ENCODE results near the gene GNPTAB. TPM values are rescaled to one million over a fixed set of nuclear protein-coding genes. Genes with fewer than 3 reads are reported as not detected.

The GNPTAB gene
- total and polyA plus RNA-seq, 2 of the 8 experiments (the other 6 are each of a cell fraction or from before 2014, with no cell fraction given): 21.5 to 51.3 TPM

DNA sequence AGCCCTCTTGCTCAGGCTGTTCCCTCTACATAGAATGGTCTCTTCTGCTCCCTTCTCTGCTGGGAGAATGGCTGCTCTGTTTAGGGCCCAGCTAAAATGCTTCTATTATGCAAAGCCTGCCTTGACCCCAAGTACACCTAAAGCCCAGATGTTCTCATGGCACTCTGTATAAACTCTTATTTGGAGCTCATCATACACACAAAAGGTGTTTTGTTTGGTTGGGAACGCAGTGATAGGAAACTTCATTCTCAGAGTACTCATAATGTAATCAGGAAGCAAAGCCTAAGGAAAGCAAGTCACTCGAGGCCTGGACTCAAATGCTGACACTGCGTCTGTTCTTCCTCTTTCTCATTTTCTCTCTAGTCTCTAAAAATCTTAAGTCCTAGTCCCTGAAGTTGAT lies 53.3 kb downstream of the GNPTAB start:
- H3K18ac ChIP-seq (ENCODE audit: extremely low read depth, low read length): no peak overlapping the region
- H3K27ac ChIP-seq (ENCODE audit: low read depth, low read length): no peak overlapping the region
- H2BK12ac ChIP-seq (ENCODE audit: low read depth, low read length): no peak overlapping the region
- POLR2A ChIA-PET (ENCODE audit: partially characterized antibody): no interaction called here
- no peak for FAIRE-seq
- H3K23ac ChIP-seq (ENCODE audit: insufficient read length): no peak overlapping the region
- no peak overlapping the region for H3K9ac ChIP-seq (replicated peaks in 1 of 4; ENCODE audit: extremely low read depth in 1 of 4, low read depth in 3 of 4, low read length in 3 of 4)
- no peak for DNase-seq (ENCODE audit: low read depth in 1 of 2, low spot score in 2 of 2)
- 96% methylated on average over 3 of the region's 3 CpGs; no CpG with 5 or more reads in 1 of the 2 experiments for WGBS, 2 experiments (ENCODE audit: extremely low coverage in 1 of 2, insufficient coverage in 1 of 2, insufficient read length in 1 of 2, insufficient replicate concordance in 2 of 2, low coverage in 1 of 2, low lambda C conversion rate in 2 of 2, missing lambda C conversion rate in 1 of 2)
- H3K4me2 ChIP-seq (ENCODE audit: insufficient read depth in 1 of 2, low read depth in 2 of 2, low read length in 2 of 2): no peak overlapping the region
- no peaks in the 10 kb centered on the region for H3K79me1 ChIP-seq (ENCODE audit: low read depth, low read length)
- no peak overlapping the region for H3K56ac ChIP-seq (replicated peaks; ENCODE audit: insufficient read length, low read depth, low read length)
- no peak overlapping the region for H3K4me3 ChIP-seq (ENCODE audit: extremely low read depth in 1 of 4, insufficient read depth in 2 of 4, low read depth in 3 of 4, low read length in 4 of 4)
- no peak overlapping the region for H2AK5ac ChIP-seq (ENCODE audit: low read depth, low read length)
- H2BK5ac ChIP-seq (ENCODE audit: low read depth, low read length): no peak overlapping the region
- H3K79me2 ChIP-seq (ENCODE audit: control insufficient read depth in 1 of 2, insufficient read depth in 2 of 2, low read length in 2 of 2): no peaks in the 10 kb centered on the region
- no peak overlapping the region for H3K14ac ChIP-seq (ENCODE audit: insufficient read length)
- CTCF ChIA-PET (ENCODE audit: partially characterized antibody): interaction anchor here (0.8 to 5.7 kb wide), 10 partner anchors 10 to 1039 kb away, joined by 3 to 58 read pairs (median 5); partner anchors contain the start of gene GNPTAB
- no peaks in the 10 kb centered on the region for H3K23me2 ChIP-seq (ENCODE audit: low read depth, low read length)
- H3K4ac ChIP-seq (replicated peaks; ENCODE audit: insufficient read length, low read depth, low read length): no peak overlapping the region
- no peak overlapping the region for H2BK20ac ChIP-seq (ENCODE audit: low read length)
- H3K27me3 ChIP-seq (replicated peaks in 1 of 4; ENCODE audit: control insufficient read depth in 3 of 4, extremely low read depth in 1 of 4, insufficient read depth in 3 of 4, low read length in 3 of 4): no peaks in the 10 kb centered on the region
- H2BK15ac ChIP-seq (ENCODE audit: low read length): no peak overlapping the region
- no peak overlapping the region for H2AFZ ChIP-seq (ENCODE audit: low read length)
- H3K36me3 ChIP-seq (ENCODE audit: control insufficient read depth in 2 of 4, insufficient read depth in 4 of 4, low read length in 3 of 4): peaks cover 0 to 39% (median 12%) of the 10 kb centered on the region in 4 experiments; a peak in 6 of 8 replicates
- no peaks in the 10 kb centered on the region for H3K4me1 ChIP-seq (replicated peaks in 1 of 4; ENCODE audit: control insufficient read depth in 3 of 4, insufficient read depth in 4 of 4, low read length in 3 of 4)
- H2BK120ac ChIP-seq (replicated peaks; ENCODE audit: low read depth, low read length): no peak overlapping the region
- H3K9me3 ChIP-seq (ENCODE audit: insufficient read depth in 2 of 2, low read depth in 1 of 2, low read length in 1 of 2): no peaks in the 10 kb centered on the region
- no peaks in the 10 kb centered on the region for H4K20me1 ChIP-seq (replicated peaks in 1 of 2; ENCODE audit: control insufficient read depth in 1 of 2, insufficient read depth in 2 of 2, low read length in 2 of 2)
- no peak overlapping the region for H4K5ac ChIP-seq (ENCODE audit: insufficient read length, low read depth, low read length)
- no peak overlapping the region for H4K8ac ChIP-seq (ENCODE audit: extremely low read depth, insufficient read depth, low read length)
- no peak overlapping the region for H4K91ac ChIP-seq (replicated peaks; ENCODE audit: insufficient read length, low read length)
- TF ChIP-seq RBBP5 (IDR thresholded peaks at IDR 0.05; ENCODE audit: borderline replicate concordance, low read depth, low read length): no peak
- no peak for TF ChIP-seq HDAC6 (IDR thresholded peaks at IDR 0.05; ENCODE audit: low read depth, low read length)
- no peak for TF ChIP-seq KDM1A (IDR thresholded peaks at IDR 0.05; ENCODE audit: borderline replicate concordance, low read length)
- TF ChIP-seq POLR2A (IDR thresholded peaks at IDR 0.05; ENCODE audit: control extremely low read depth in 1 of 2, low read depth in 2 of 2, low read length in 2 of 2): no peak
- TF ChIP-seq TCF12 (IDR thresholded peaks at IDR 0.05; ENCODE audit: low read depth, low read length): no peak
- TF ChIP-seq TAF7 (optimal IDR thresholded peaks at IDR 0.05; ENCODE audit: borderline replicate concordance, low read depth, low read length): no peak
- no peak for TF ChIP-seq TEAD4 (IDR thresholded peaks at IDR 0.05; ENCODE audit: low read depth, low read length)
- TF ChIP-seq, protein P1, sequence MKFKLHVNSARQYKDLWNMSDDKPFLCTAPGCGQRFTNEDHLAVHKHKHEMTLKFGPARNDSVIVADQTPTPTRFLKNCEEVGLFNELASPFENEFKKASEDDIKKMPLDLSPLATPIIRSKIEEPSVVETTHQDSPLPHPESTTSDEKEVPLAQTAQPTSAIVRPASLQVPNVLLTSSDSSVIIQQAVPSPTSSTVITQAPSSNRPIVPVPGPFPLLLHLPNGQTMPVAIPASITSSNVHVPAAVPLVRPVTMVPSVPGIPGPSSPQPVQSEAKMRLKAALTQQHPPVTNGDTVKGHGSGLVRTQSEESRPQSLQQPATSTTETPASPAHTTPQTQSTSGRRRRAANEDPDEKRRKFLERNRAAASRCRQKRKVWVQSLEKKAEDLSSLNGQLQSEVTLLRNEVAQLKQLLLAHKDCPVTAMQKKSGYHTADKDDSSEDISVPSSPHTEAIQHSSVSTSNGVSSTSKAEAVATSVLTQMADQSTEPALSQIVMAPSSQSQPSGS (IDR thresholded peaks at IDR 0.05; ENCODE audit: low read length): no peak
- no peak for TF ChIP-seq KDM5A (IDR thresholded peaks at IDR 0.05; ENCODE audit: low read length)
- TF ChIP-seq RXRA (IDR thresholded peaks at IDR 0.05; ENCODE audit: insufficient read depth, low read depth, low read length): no peak
- TF ChIP-seq, protein P2, sequence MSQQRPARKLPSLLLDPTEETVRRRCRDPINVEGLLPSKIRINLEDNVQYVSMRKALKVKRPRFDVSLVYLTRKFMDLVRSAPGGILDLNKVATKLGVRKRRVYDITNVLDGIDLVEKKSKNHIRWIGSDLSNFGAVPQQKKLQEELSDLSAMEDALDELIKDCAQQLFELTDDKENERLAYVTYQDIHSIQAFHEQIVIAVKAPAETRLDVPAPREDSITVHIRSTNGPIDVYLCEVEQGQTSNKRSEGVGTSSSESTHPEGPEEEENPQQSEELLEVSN (IDR thresholded peaks at IDR 0.05): no peak
- TF ChIP-seq CBX5 (IDR thresholded peaks at IDR 0.05; ENCODE audit: low read depth, low read length): no peak
- no peak for TF ChIP-seq SRF (IDR thresholded peaks at IDR 0.05; ENCODE audit: low read depth, low read length)
